ENCODE data around the gene AK3.

GRCh38 chr9:4771788-4772187, 30.8 kb upstream of the AK3 start:
- TF ChIP-seq YY1 (IDR thresholded peaks at IDR 0.05; ENCODE audit: low read depth, low read length) (no peak), SUZ12 (IDR thresholded peaks at IDR 0.05; ENCODE audit: low read length) (no peak), CTCF (IDR thresholded peaks at IDR 0.05; ENCODE audit: control extremely low read depth in 1 of 3, insufficient read depth in 1 of 3, low read depth in 1 of 3, low read length in 3 of 3) (no peak)

All from H1 (cell line).